GM21381 (cell line): ENCODE measurements around the gene RAB40C.

ENCODE experiments used
- ATAC-seq: cut with Tn5 transposase; IDR thresholded peaks from one replicate; pipeline ENCODE4 v1.9.1; 2021; ENCODE audit warnings: mild to moderate bottlenecking, moderate library complexity; ENCODE audit not compliant: unreplicated experiment

Gene RAB40C

DNA sequence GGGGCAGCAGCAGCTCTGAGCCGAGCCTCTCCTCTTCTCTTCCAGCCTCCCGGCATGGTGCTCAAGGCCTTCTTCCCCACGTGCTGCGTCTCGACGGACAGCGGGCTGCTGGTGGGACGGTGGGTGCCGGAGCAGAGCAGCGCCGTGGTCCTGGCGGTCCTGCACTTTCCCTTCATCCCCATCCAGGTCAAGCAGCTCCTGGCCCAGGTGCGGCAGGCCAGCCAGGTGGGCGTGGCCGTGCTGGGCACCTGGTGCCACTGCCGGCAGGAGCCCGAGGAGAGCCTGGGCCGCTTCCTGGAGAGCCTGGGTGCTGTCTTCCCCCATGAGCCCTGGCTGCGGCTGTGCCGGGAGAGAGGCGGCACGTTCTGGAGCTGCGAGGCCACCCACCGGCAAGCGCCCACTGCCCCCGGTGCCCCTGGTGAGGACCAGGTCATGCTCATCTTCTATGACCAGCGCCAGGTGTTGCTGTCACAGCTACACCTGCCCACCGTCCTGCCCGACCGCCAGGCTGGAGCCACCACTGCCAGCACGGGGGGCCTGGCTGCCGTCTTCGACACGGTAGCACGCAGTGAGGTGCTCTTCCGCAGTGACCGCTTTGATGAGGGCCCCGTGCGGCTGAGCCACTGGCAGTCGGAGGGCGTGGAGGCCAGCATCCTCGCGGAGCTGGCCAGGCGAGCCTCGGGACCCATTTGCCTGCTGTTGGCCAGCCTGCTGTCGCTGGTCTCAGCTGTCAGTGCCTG lies 15.7 kb upstream of the RAB40C start:
- no peak for ATAC-seq

DNA sequence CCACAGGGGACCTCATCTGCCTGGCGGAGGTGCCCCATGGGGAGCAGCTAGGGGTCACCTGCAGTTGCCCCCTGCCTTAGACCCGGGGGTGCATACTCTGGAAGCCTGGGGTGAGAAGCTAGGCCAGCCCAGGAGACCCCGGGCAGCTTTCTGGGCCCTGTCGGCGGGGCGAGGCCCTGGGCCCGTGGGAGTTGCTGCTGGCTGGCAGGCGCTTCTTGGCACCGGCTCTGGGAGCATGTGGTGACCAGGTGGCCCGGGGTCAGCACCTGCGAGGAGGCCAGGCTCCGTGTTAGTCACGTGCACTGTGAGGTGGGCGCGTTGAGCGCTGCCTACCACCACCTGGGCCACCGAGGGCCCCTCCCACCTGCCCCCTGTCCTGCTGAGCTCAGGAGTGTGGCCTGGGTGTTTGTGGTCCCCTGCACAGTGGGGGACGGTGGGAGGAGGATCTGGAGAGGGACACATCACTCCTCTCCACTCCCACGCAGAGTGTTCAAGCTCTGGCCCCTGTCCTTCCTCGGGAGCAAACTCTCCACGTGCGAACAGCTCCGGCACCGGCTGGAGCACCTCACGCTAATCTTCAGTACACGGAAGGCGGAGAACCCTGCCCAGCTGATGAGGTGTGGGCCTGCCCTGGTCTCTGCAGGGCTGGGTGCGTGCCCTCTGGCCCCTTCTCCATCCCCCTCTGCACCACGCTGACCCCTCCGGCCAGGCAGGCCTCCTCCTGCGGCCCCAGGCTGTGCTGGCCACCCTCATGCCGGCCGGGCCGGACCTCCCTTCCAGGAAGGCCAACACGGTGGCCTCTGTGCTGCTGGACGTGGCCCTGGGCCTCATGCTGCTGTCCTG lies 14.3 kb upstream of the RAB40C start:
- no peak for ATAC-seq

DNA sequence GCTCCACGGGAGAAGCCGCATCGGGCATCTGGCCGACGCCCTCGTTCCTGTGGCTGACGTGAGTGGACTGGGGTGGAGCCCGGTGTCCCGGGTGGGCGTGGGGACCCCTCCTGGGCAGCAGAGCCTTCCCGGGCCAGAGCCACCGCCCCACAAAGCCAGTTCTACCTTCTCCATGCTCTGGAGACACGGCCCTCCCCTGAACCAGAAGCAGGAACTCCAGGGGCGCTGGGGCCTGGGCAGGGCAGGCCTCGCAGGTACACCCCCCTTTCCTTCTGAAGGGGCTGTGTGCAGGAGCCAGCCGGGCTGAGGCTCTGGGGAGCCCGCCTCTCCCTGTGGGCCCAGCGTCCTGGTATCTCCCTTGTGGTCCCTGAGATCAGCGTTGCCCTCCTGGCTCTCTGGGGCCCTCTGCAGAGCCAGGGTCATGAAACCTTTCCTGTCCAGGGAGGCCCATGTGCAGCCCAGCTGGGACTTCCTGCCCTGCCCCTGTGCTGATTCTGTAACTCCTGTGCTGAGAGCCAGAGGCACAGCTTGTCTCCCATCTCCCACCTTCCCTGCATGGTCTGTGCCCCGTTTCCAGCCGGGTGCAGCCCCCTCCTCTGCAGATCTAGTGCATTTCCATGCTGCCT lies 13.6 kb upstream of the RAB40C start:
- ATAC-seq, result no peak

GRCh38 chr16:576823-577201 lies 13.1 kb upstream of the RAB40C start:
- ATAC-seq, result no peak

DNA sequence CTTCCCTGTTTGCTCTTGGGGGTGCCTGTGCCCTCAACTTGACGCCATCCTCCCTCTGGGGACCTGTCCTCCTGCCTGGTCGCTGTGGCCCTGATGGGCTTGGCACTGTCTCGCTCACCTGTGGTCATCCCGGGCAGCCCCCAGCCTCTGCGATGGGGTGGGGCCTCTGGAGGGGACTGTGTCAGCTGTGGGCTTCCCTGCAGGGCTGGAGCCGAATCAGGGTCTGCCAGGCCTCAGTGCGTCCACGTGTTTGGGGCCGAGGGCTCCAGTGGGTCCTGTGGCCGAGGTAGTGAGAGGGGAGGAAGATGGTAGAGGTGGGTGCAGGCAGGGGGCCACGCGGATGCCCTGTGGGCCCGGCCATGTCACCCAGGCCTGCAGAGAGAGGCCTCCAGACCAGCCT lies 12.1 kb upstream of the RAB40C start:
- no peak for ATAC-seq

- no peak for ATAC-seq
These were observed 11.5 kb upstream of the RAB40C start for GRCh38 chr16:578232-578869.

- ATAC-seq, result no peak
These were observed 10.9 kb upstream of the RAB40C start for GRCh38 chr16:578870-579405.

GRCh38 chr16:580141-580945 lies 9.5 kb upstream of the RAB40C start:
- ATAC-seq, result no peak

- ATAC-seq, result no peak
These were observed 8.8 kb upstream of the RAB40C start for GRCh38 chr16:580946-581498.

DNA sequence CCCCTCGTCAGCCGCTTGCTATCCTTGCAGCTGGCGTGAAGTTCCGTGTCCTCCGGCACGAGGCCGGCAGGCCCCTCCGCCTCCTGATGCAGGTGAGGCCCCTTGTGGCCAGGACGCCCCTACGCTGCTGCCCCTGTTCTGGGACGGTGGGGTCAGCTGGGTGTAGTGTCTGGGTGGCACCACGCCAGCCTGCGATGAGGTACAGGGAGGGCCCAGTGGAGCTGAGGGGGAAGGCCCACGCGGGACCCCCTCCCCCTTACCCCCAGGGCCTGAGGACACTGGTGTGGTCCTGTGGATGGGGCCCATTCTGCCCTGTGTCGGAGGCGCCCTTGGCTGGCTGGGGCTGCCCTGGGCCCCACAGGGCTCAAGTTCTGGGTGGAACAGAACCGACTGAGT lies 7.7 kb upstream of the RAB40C start:
- ATAC-seq, result no peak

DNA sequence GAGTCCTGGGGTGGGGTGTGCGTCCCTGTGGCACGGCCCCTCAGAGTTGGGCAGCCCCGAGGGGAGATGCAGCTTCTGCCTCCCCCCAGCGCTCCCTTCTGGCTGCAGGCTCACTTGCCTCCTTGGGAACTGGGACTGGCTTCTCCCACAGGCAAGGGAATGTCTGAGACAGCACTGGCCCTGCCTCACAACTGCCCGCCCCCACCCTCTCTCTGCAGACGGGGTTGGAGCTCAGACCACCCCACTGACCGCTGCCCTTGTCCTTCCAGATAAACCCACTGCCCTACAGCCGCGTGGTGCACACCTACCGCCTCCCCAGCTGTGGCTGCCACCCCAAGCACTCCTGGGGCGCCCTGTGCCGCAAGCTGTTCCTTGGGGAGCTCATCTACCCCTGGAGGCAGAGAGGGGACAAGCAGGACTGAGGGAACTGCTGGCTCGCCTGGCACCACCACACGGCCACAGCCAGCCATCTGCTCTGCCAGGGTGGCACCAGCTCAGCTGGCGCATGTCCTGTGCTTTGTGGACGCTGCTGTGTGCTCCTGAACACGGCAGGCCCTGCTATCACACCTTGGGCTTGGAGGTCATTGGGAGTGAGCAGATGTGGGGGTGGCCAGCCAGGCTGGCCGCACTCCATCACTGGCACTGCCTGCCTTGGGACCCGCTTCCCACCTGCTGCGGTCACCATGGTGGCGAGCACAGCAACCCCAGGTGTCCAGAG lies 7.1 kb upstream of the RAB40C start:
- no peak for ATAC-seq

- ATAC-seq, result no peak
These were observed 6.4 kb upstream of the RAB40C start for GRCh38 chr16:583470-583814.

- no peak for ATAC-seq
These were observed 5.9 kb upstream of the RAB40C start for GRCh38 chr16:583815-584591.

GRCh38 chr16:585351-585750 lies 4.5 kb upstream of the RAB40C start:
- no peak for ATAC-seq

GRCh38 chr16:586047-586644 lies 3.7 kb upstream of the RAB40C start:
- ATAC-seq, result no peak

DNA sequence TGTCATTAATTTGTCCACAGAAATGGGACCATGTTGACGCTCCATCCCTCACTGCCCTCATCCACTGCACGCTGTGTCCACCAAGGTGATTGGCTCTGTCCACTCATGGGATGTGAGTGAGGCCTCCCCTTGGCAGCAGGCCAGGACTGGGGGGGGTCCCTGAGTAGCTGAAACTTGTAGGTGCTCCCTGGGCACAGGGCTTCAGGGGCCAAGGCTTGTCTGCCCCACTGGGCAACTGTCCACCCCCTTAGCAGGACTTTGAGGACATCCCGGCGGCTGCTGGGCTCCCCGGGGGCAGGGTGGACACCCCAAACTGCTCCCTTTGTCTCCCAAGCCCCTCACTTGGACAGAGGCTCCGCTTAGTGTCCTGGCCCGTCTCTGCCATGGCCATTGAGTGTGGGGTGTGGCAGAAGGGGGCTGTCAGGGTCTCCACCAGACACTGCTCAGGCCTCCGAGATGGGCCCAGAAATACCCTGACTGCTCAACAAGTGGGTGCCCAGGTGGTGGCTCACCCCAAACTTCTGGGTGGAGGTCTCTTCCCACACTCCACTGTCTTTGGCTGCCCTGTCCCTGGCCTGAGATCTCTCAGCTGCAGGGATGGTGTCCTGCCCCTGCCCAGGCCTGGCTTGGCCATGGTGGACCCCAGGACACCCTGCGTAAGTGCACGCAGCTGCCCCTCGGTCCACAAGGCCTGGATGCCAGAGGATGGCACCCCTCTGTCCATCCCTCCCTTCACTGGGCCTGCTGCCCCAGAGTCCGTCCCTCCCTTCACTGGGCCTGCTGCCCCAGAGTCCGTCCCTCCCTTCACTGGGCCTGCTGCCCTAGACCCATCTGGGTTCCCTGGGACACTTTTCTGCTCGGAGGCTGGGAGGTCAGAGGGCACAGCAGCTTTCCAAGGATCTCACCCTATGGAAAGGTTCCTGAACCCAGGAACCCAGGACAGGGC lies 2.9 kb upstream of the RAB40C start:
- ATAC-seq, result no peak

DNA sequence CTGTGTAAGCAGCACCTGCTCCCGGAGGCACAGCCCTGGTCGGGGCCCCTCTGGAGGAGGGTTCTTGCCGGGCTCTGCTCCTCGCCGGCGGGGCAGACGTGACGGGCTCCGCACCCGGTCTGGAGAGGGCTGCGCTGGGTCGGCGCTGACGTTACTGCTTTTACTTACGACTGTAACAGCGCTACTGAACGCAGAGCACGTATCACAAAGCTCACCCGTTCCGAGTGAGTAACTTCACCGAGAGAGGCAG lies 1.3 kb upstream of the RAB40C start:
- ATAC-seq, result peak; percentile 8
